ENCODE results near the gene NME7. TPM values are rescaled to one million over a fixed set of nuclear protein-coding genes. Genes with fewer than 3 reads are reported as not detected.

Gene NME7
- total RNA-seq, 1 experiment from 2014 or later, result 34.2 TPM

GRCh38 chr1:169148472-169149252 lies 218.9 kb downstream of the NME7 start:
- intact Hi-C loops (cut with micrococcal nuclease; ENCODE audit: unreplicated experiment), result no loop called here

GRCh38 chr1:169146576-169147214 lies 220.9 kb downstream of the NME7 start:
- ChIA-PET POLR2A (ENCODE audit: low non-redundant PET) (no interaction called here), CTCF (no interaction called here)
- BruUV-seq (replicated peaks), result no TSS peak

More at GRCh38 chr1:169148472-169149252, 218.9 kb downstream of the NME7 start:
- no TSS peak for BruUV-seq (replicated peaks)
- TF ChIP-seq CTCF (conservative IDR thresholded peaks at IDR 0.05; ENCODE audit: low read depth, low read length), result no peak
- TF ChIP-seq EZH2 (IDR thresholded peaks at IDR 0.05; ENCODE audit: borderline replicate concordance, low read depth, low read length, poor library complexity, severe bottlenecking), result no peak
- DNase-seq (ENCODE audit: low spot score), result no peak
- H3K4me1 ChIP-seq (ENCODE audit: insufficient read depth, low read length, poor library complexity, severe bottlenecking), result peaks cover 3% of the 10 kb centered on the region
- no peak overlapping the region for H3K4me3 ChIP-seq (ENCODE audit: low read depth, low read length, poor library complexity, severe bottlenecking)
- H3K27me3 ChIP-seq (replicated peaks; ENCODE audit: insufficient read depth, low read depth, low read length, poor library complexity), result no peaks in the 10 kb centered on the region
- ChIA-PET CTCF (no interaction called here), POLR2A (ENCODE audit: low non-redundant PET) (no interaction called here)
- H3K27ac ChIP-seq (ENCODE audit: low read depth, low read length, poor library complexity, severe bottlenecking), result no peak overlapping the region
- H3K9me3 ChIP-seq (ENCODE audit: low read depth, low read length, poor library complexity, severe bottlenecking), result no peaks in the 10 kb centered on the region
- H3K36me3 ChIP-seq (ENCODE audit: insufficient read depth, low read length, poor library complexity, severe bottlenecking), result no peaks in the 10 kb centered on the region

GRCh38 chr1:169144941-169145626 lies 222.5 kb downstream of the NME7 start:
- DNase-seq (ENCODE audit: low spot score), result no peak
- ChIA-PET CTCF (no interaction called here), POLR2A (ENCODE audit: low non-redundant PET) (no interaction called here)
- Histone ChIP-seq H3K4me1 (ENCODE audit: insufficient read depth, low read length, poor library complexity, severe bottlenecking) (peaks cover 11% of the 10 kb centered on the region), H3K4me3 (ENCODE audit: low read depth, low read length, poor library complexity, severe bottlenecking) (no peak overlapping the region), H3K27ac (ENCODE audit: low read depth, low read length, poor library complexity, severe bottlenecking) (no peak overlapping the region), H3K36me3 (ENCODE audit: insufficient read depth, low read length, poor library complexity, severe bottlenecking) (no peaks in the 10 kb centered on the region), H3K27me3 (replicated peaks; ENCODE audit: insufficient read depth, low read depth, low read length, poor library complexity) (no peaks in the 10 kb centered on the region), H3K9me3 (ENCODE audit: low read depth, low read length, poor library complexity, severe bottlenecking) (no peaks in the 10 kb centered on the region)
- TF ChIP-seq EZH2 (IDR thresholded peaks at IDR 0.05; ENCODE audit: borderline replicate concordance, low read depth, low read length, poor library complexity, severe bottlenecking) (no peak), CTCF (conservative IDR thresholded peaks at IDR 0.05; ENCODE audit: low read depth, low read length) (no peak)
- intact Hi-C loops (cut with micrococcal nuclease; ENCODE audit: unreplicated experiment), result no loop called here
- no TSS peak for BruUV-seq (replicated peaks)

More at GRCh38 chr1:169146576-169147214, 220.9 kb downstream of the NME7 start:
- intact Hi-C loops (cut with micrococcal nuclease; ENCODE audit: unreplicated experiment), result no loop called here
- DNase-seq (ENCODE audit: low spot score), result no peak
- Histone ChIP-seq H3K27me3 (replicated peaks; ENCODE audit: insufficient read depth, low read depth, low read length, poor library complexity) (no peaks in the 10 kb centered on the region), H3K9me3 (ENCODE audit: low read depth, low read length, poor library complexity, severe bottlenecking) (no peaks in the 10 kb centered on the region), H3K27ac (ENCODE audit: low read depth, low read length, poor library complexity, severe bottlenecking) (no peak overlapping the region), H3K36me3 (ENCODE audit: insufficient read depth, low read length, poor library complexity, severe bottlenecking) (no peaks in the 10 kb centered on the region), H3K4me3 (ENCODE audit: low read depth, low read length, poor library complexity, severe bottlenecking) (no peak overlapping the region), H3K4me1 (ENCODE audit: insufficient read depth, low read length, poor library complexity, severe bottlenecking) (peaks cover 11% of the 10 kb centered on the region)
- no peak for TF ChIP-seq CTCF (conservative IDR thresholded peaks at IDR 0.05; ENCODE audit: low read depth, low read length)
- TF ChIP-seq EZH2 (IDR thresholded peaks at IDR 0.05; ENCODE audit: borderline replicate concordance, low read depth, low read length, poor library complexity, severe bottlenecking), result no peak

All from A673 (cell line).